IMR-90 (cell line): ENCODE measurements around the gene ITPKC. TPM values are rescaled to one million over a fixed set of nuclear protein-coding genes. Genes with fewer than 3 reads are reported as not detected.

ENCODE experiments used
- ATAC-seq: fragments of 200-7000 bp; cut with Tn5 transposase; 2 replicates; pipeline ENCODE4 v1.9.1; 2020; ENCODE audit warnings: low read depth, mild to moderate bottlenecking, moderate library complexity
- BruUV-seq: library from RNA; stranded (reverse); fragments of 400-500 nt; replicated peaks from 2 replicates; lab custom pipeline; 2021; lab: Mats Ljungman, UMichigan
- CTCF ChIA-PET: fragments of 300-600 bp; formaldehyde crosslinking; extraction: SDS; loops from one replicate; lab custom pipeline; 2021; ENCODE audit warnings: antibody characterized with exemption; lab: Yijun Ruan, JAX
- POLR2A ChIA-PET: fragments of 300-600 bp; sonication (Branson Sonifier 250); formaldehyde crosslinking; loops from one replicate; lab custom pipeline; 2022; ENCODE audit warnings: antibody characterized with exemption; ENCODE audit not compliant: unreplicated experiment; lab: Charles Lee
- DNase-seq: peaks from one replicate; pipeline ENCODE4 v3.0.0; 2013
- H2AFZ ChIP-seq: replicated peaks from 2 replicates; pipeline ENCODE3; 2013; ENCODE audit warnings: low read length, mild to moderate bottlenecking; ENCODE audit not compliant: poor library complexity
- H2AK5ac ChIP-seq: 2 replicates; pipeline ENCODE4 v1.6.1; 2013; ENCODE audit warnings: low read depth, low read length, inconsistent platforms
- H2AK9ac ChIP-seq: replicated peaks from 2 replicates; pipeline ENCODE3; 2013; ENCODE audit warnings: mild to moderate bottlenecking, low read depth, low read length, moderate library complexity; ENCODE audit not compliant: poor library complexity
- H2BK120ac ChIP-seq: 2 replicates; pipeline ENCODE4 v1.6.1; 2013; ENCODE audit warnings: low read depth, low read length, inconsistent platforms
- H2BK15ac ChIP-seq: 3 replicates; pipeline ENCODE4 v1.6.1; 2013; ENCODE audit warnings: low read depth, low read length, inconsistent platforms
- H2BK20ac ChIP-seq: 2 replicates; pipeline ENCODE4 v1.6.1; 2013; ENCODE audit warnings: low read depth, mild to moderate bottlenecking, inconsistent platforms, low read length, moderate library complexity
- H2BK5ac ChIP-seq: 2 replicates; pipeline ENCODE4 v1.6.1; 2013; ENCODE audit warnings: mild to moderate bottlenecking, low read depth, low read length, inconsistent platforms; ENCODE audit not compliant: poor library complexity, severe bottlenecking
- H3K14ac ChIP-seq: replicated peaks from 2 replicates; pipeline ENCODE4 v1.6.1; 2013; ENCODE audit warnings: low read depth, low read length, inconsistent platforms
- H3K18ac ChIP-seq: 2 replicates; pipeline ENCODE4 v1.6.1; 2013; ENCODE audit warnings: low read depth, low read length, control low read depth
- H3K23ac ChIP-seq: 2 replicates; pipeline ENCODE4 v1.6.1; 2013; ENCODE audit warnings: low read depth, low read length, inconsistent platforms
- H3K27ac ChIP-seq: 2 replicates; pipeline ENCODE4 v1.5.1; 2013; ENCODE audit warnings: mild to moderate bottlenecking, control low read depth, low read length; ENCODE audit not compliant: insufficient read depth
- H3K27me3 ChIP-seq: 2 replicates; pipeline ENCODE4 v1.6.1; 2013; ENCODE audit warnings: low read length; ENCODE audit not compliant: control insufficient read depth, insufficient read depth
- H3K36me3 ChIP-seq: 2 replicates; pipeline ENCODE4 v1.6.1; 2013; ENCODE audit warnings: low read length, mixed read lengths; ENCODE audit not compliant: control insufficient read depth, insufficient read depth
- H3K4ac ChIP-seq: 2 replicates; pipeline ENCODE4 v1.6.1; 2013; ENCODE audit warnings: low read depth, low read length, inconsistent platforms
- H3K4me1 ChIP-seq: 2 replicates; pipeline ENCODE4 v1.6.1; 2013; ENCODE audit warnings: low read length, mixed read lengths; ENCODE audit not compliant: control insufficient read depth, insufficient read depth
- H3K4me2 ChIP-seq: 2 replicates; pipeline ENCODE4 v1.6.1; 2013; ENCODE audit warnings: low read depth, mild to moderate bottlenecking, control low read depth, low read length, moderate library complexity
- H3K4me3 ChIP-seq: 2 replicates; pipeline ENCODE4 v1.5.1; 2013; ENCODE audit warnings: low read depth, mild to moderate bottlenecking, control low read depth, low read length, moderate library complexity; ENCODE audit not compliant: insufficient read depth
- H3K56ac ChIP-seq: 2 replicates; pipeline ENCODE4 v1.6.1; 2013; ENCODE audit warnings: low read length, inconsistent platforms; ENCODE audit not compliant: insufficient read depth; ENCODE audit errors: extremely low read depth
- H3K79me1 ChIP-seq, 2 experiments: 2 replicates each; pipeline ENCODE4 v1.6.1; 2013; ENCODE audit warnings: low read length in 2 of 2, inconsistent platforms in 1 of 2, low read depth in 1 of 2
- H3K9ac ChIP-seq: 2 replicates; pipeline ENCODE4 v1.6.1; 2013; ENCODE audit warnings: low read depth, low read length, control low read depth
- H3K9me1 ChIP-seq: 2 replicates; pipeline ENCODE4 v1.6.1; 2013; ENCODE audit warnings: low read length, inconsistent platforms; ENCODE audit not compliant: insufficient read depth
- H3K9me3 ChIP-seq: 2 replicates; pipeline ENCODE4 v1.6.1; 2013; ENCODE audit warnings: low read length; ENCODE audit not compliant: control insufficient read depth, insufficient read depth
- H4K20me1 ChIP-seq: 2 replicates; pipeline ENCODE4 v1.6.1; 2013; ENCODE audit warnings: low read length, inconsistent platforms; ENCODE audit not compliant: insufficient read depth
- H4K5ac ChIP-seq: 2 replicates; pipeline ENCODE4 v1.6.1; 2013; ENCODE audit warnings: mild to moderate bottlenecking, low read depth, low read length, control low read depth
- H4K8ac ChIP-seq, 2 experiments: 2 replicates each; pipeline ENCODE4 v1.6.1; 2013; ENCODE audit warnings: low read depth in 2 of 2, low read length in 2 of 2, control low read depth in 1 of 2, inconsistent platforms in 1 of 2
- H4K91ac ChIP-seq: 2 replicates; pipeline ENCODE4 v1.6.1; 2013; ENCODE audit warnings: low read depth, low read length, inconsistent platforms; ENCODE audit not compliant: insufficient read depth
- BHLHE40 ChIP-seq: fragments of 150-350 bp; IDR thresholded peaks from 2 replicates; pipeline ENCODE4 v1.6.1; 2016; ENCODE audit warnings: mild to moderate bottlenecking, low read depth, low read length
- CEBPB ChIP-seq: IDR thresholded peaks from 2 replicates; pipeline ENCODE4 v1.6.1; 2012; ENCODE audit warnings: low read depth, low read length, improper control_type of control experiment
- CHD1 ChIP-seq: IDR thresholded peaks from 2 replicates; pipeline ENCODE4 v1.6.1; 2012; ENCODE audit warnings: low read depth, low read length, improper control_type of control experiment
- MAFK ChIP-seq: IDR thresholded peaks from 2 replicates; pipeline ENCODE4 v1.6.1; 2012; ENCODE audit warnings: low read depth, low read length, improper control_type of control experiment
- MAZ ChIP-seq: IDR thresholded peaks from 2 replicates; pipeline ENCODE4 v1.6.1; 2012; ENCODE audit warnings: low read depth, mild to moderate bottlenecking, low read length, improper control_type of control experiment, moderate library complexity, borderline replicate concordance
- MXI1 ChIP-seq: IDR thresholded peaks from 2 replicates; pipeline ENCODE4 v1.6.1; 2012; ENCODE audit warnings: low read depth, mild to moderate bottlenecking, low read length, moderate library complexity, borderline replicate concordance
- NFE2L2 ChIP-seq: fragments of 150-350 bp; IDR thresholded peaks from 2 replicates; pipeline ENCODE4 v1.6.1; 2016; ENCODE audit warnings: low read depth, mild to moderate bottlenecking, low read length
- RCOR1 ChIP-seq: IDR thresholded peaks from 2 replicates; pipeline ENCODE4 v1.6.1; 2012; ENCODE audit warnings: mild to moderate bottlenecking, low read length, improper control_type of control experiment; ENCODE audit not compliant: insufficient replicate concordance
- RFX5 ChIP-seq: IDR thresholded peaks from 2 replicates; pipeline ENCODE4 v1.8.0; 2012; ENCODE audit warnings: low read depth, mild to moderate bottlenecking, low read length, moderate library complexity
- SMC3 ChIP-seq: fragments of 150-350 bp; IDR thresholded peaks from 2 replicates; pipeline ENCODE4 v1.6.1; 2016; ENCODE audit warnings: low read depth, mild to moderate bottlenecking, antibody characterized with exemption, low read length, moderate library complexity
- WGBS, 2 experiments: methylation state at CpG; one replicate each; pipeline versions ENCODE4 v1.1.5 to v1.1.7; 2013; ENCODE audit warnings: missing lambda C conversion rate in 2 of 2; ENCODE audit not compliant: insufficient read length in 1 of 2; ENCODE audit errors: extremely low coverage in 2 of 2; 5-methylcytosine and 5-hydroxymethylcytosine counted together
- dilution Hi-C: fragments of 300-500 bp; cut with HindIII; formaldehyde crosslinking; loops from one replicate; pipeline ENCODE4 v1.14.3; 2018; ENCODE audit warnings: low sequenced_read_pairs; ENCODE audit not compliant: unreplicated experiment
- in situ Hi-C: fragments of 300-500 bp; cut with MboI; formaldehyde crosslinking; loops from 3 replicates; pipeline ENCODE4 v1.14.3; 2019; ENCODE audit warnings: low sequenced_read_pairs, inconsistent platforms, mixed read lengths
- intact Hi-C: fragments of 100-400 bp; cut with micrococcal nuclease; formaldehyde crosslinking; loops from 2 replicates; pipeline ENCODE4 v1.10.0; 2022
- polyA plus RNA-seq, 3 experiments: library from polyadenylated mRNA; depleted of rRNA; stranded (reverse); fragments of >200 nt; gene quantifications; 2 replicates each; pipeline ENCODE4 v1.2.3, GENCODE V29; 2012; ENCODE audit warnings: low replicate concordance in 1 of 3
- total RNA-seq: library from RNA; depleted of rRNA; stranded (reverse); fragments of >200 nt; gene quantifications from 2 replicates; pipeline ENCODE4 v1.2.3, GENCODE V29; 2012
- TF ChIP-seq, protein P1 (sequence below): fragments of 150-350 bp; IDR thresholded peaks from 2 replicates; pipeline ENCODE4 v1.6.1; 2017; ENCODE audit warnings: mild to moderate bottlenecking, antibody characterized with exemption, low read length, low read depth
- TF ChIP-seq, protein P2 (sequence below): conservative IDR thresholded peaks from 2 replicates; pipeline ENCODE4 v1.5.1; 2012; ENCODE audit warnings: mild to moderate bottlenecking, low read depth, low read length, improper control_type of control experiment
- TF ChIP-seq, protein P3 (sequence below): fragments of 150-350 bp; IDR thresholded peaks from 2 replicates; pipeline ENCODE4 v1.6.1; 2016; ENCODE audit warnings: low read depth, mild to moderate bottlenecking, low read length, moderate library complexity, borderline replicate concordance

ITPKC gene
- total and polyA plus RNA-seq, 2 of the 4 experiments (the other 2 are of a cell fraction), result 7.7 to 9.4 TPM

DNA sequence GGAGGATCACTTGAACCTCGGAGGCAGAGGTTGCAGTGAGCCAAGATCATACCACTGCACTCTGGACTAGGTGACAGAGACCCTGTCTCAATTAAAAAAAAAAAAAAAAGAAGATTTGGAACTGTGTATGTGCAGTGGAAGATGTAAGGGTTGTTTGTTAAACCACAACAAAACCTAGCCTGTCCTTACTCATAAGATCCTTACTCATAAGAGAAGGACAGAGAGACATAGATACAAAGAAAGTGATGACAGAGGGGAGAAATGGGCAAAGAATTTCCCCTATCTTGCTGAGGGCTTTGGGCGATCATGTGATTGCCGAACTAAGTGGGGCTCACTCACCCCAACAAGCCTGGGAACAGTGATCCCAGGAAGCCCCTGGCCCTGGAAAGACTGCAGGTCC, 7.9 kb downstream of the ITPKC start:
- peaks cover 20% of the 10 kb centered on the region; the same call in 1 of the 2 replicates for H3K9me1 ChIP-seq
- no peak overlapping the region for H2AK9ac ChIP-seq
- no peak overlapping the region for H3K9ac ChIP-seq
- WGBS, 2 experiments, result no CpG with 5 or more reads among the region's 3 CpGs
- no TSS peak for BruUV-seq
- H3K4me3 ChIP-seq, result no peak overlapping the region
- H2BK5ac ChIP-seq, result no peak overlapping the region
- H3K36me3 ChIP-seq, result peaks cover 48% of the 10 kb centered on the region
- H2BK20ac ChIP-seq, result no peak overlapping the region
- DNase-seq (no peak), ATAC-seq (no peak)
- no peak overlapping the region for H2BK120ac ChIP-seq
- no peaks in the 10 kb centered on the region for H3K27me3 ChIP-seq
- H3K56ac ChIP-seq, result no peak overlapping the region
- H3K23ac ChIP-seq, result no peak overlapping the region
- no peak overlapping the region for H3K14ac ChIP-seq
- intact Hi-C loops, result no loop called here
- no peak overlapping the region for H2BK15ac ChIP-seq
- H3K4ac ChIP-seq, result no peak overlapping the region
- no peak overlapping the region for H4K5ac ChIP-seq
- in situ Hi-C loops, result no loop called here
- no peak overlapping the region for H4K91ac ChIP-seq
- no peak overlapping the region for H3K4me2 ChIP-seq
- H3K4me1 ChIP-seq, result peaks cover 6% of the 10 kb centered on the region
- H4K8ac ChIP-seq, result no peak overlapping the region
- H2AK5ac ChIP-seq, result no peak overlapping the region
- H3K79me1 ChIP-seq, result peaks cover 26 to 69% of the 10 kb centered on the region in 2 experiments
- H3K27ac ChIP-seq, result no peak overlapping the region
- ChIA-PET CTCF (no interaction called here), POLR2A (no interaction called here)
- no peak overlapping the region for H2AFZ ChIP-seq
- no peak for TF ChIP-seq NFE2L2
- no peak for TF ChIP-seq SMC3
- TF ChIP-seq, protein P1, sequence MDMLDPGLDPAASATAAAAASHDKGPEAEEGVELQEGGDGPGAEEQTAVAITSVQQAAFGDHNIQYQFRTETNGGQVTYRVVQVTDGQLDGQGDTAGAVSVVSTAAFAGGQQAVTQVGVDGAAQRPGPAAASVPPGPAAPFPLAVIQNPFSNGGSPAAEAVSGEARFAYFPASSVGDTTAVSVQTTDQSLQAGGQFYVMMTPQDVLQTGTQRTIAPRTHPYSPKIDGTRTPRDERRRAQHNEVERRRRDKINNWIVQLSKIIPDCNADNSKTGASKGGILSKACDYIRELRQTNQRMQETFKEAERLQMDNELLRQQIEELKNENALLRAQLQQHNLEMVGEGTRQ, result no peak
- no peak for TF ChIP-seq MAFK
- no peak for TF ChIP-seq CEBPB
- TF ChIP-seq MAZ, result no peak
- TF ChIP-seq RCOR1, result no peak
- TF ChIP-seq, protein P2, sequence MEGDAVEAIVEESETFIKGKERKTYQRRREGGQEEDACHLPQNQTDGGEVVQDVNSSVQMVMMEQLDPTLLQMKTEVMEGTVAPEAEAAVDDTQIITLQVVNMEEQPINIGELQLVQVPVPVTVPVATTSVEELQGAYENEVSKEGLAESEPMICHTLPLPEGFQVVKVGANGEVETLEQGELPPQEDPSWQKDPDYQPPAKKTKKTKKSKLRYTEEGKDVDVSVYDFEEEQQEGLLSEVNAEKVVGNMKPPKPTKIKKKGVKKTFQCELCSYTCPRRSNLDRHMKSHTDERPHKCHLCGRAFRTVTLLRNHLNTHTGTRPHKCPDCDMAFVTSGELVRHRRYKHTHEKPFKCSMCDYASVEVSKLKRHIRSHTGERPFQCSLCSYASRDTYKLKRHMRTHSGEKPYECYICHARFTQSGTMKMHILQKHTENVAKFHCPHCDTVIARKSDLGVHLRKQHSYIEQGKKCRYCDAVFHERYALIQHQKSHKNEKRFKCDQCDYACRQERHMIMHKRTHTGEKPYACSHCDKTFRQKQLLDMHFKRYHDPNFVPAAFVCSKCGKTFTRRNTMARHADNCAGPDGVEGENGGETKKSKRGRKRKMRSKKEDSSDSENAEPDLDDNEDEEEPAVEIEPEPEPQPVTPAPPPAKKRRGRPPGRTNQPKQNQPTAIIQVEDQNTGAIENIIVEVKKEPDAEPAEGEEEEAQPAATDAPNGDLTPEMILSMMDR, result no peak
- no peak for TF ChIP-seq MXI1
- TF ChIP-seq RFX5, result no peak
- no peak for TF ChIP-seq BHLHE40
- TF ChIP-seq, protein P3, sequence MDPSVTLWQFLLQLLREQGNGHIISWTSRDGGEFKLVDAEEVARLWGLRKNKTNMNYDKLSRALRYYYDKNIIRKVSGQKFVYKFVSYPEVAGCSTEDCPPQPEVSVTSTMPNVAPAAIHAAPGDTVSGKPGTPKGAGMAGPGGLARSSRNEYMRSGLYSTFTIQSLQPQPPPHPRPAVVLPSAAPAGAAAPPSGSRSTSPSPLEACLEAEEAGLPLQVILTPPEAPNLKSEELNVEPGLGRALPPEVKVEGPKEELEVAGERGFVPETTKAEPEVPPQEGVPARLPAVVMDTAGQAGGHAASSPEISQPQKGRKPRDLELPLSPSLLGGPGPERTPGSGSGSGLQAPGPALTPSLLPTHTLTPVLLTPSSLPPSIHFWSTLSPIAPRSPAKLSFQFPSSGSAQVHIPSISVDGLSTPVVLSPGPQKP, result no peak
- TF ChIP-seq CHD1, result no peak
- peaks cover 9% of the 10 kb centered on the region; the same call in 1 of the 2 replicates for H4K20me1 ChIP-seq
- H3K9me3 ChIP-seq, result no peaks in the 10 kb centered on the region; the same call in 1 of the 2 replicates
- dilution Hi-C loops, result no loop called here
- H3K18ac ChIP-seq, result no peak overlapping the region
